BLaER1 (cell line): ENCODE data around the gene LTN1.

Experiments
- H3K27ac ChIP-seq: shearing (Covaris generic); formaldehyde crosslinking; 2 replicates; pipeline ENCODE4 v1.8.1; 2022
- H3K27me3 ChIP-seq: shearing (Covaris generic); formaldehyde crosslinking; 2 replicates; pipeline ENCODE4 v1.8.1; 2022
- H3K36me3 ChIP-seq: shearing (Covaris generic); formaldehyde crosslinking; 2 replicates; pipeline ENCODE4 v1.8.1; 2022
- H3K4me1 ChIP-seq: shearing (Covaris generic); formaldehyde crosslinking; 2 replicates; pipeline ENCODE4 v1.8.1; 2022
- H3K4me2 ChIP-seq: shearing (Covaris generic); formaldehyde crosslinking; 2 replicates; pipeline ENCODE4 v1.8.1; 2022
- H3K4me3 ChIP-seq: shearing (Covaris generic); formaldehyde crosslinking; 2 replicates; pipeline ENCODE4 v1.8.1; 2022
- H3K9ac ChIP-seq: shearing (Covaris generic); formaldehyde crosslinking; 2 replicates; pipeline ENCODE4 v1.8.1; 2022
- H3K9me3 ChIP-seq: shearing (Covaris generic); formaldehyde crosslinking; 2 replicates; pipeline ENCODE4 v1.8.1; 2022
- H4K20me1 ChIP-seq: shearing (Covaris generic); formaldehyde crosslinking; 2 replicates; pipeline ENCODE4 v1.8.1; 2022
- Cebpa-rat ChIP-seq: shearing (Covaris generic); IDR thresholded peaks from 2 replicates; pipeline ENCODE4 v1.8.1; 2022

The LTN1 gene, protein sequence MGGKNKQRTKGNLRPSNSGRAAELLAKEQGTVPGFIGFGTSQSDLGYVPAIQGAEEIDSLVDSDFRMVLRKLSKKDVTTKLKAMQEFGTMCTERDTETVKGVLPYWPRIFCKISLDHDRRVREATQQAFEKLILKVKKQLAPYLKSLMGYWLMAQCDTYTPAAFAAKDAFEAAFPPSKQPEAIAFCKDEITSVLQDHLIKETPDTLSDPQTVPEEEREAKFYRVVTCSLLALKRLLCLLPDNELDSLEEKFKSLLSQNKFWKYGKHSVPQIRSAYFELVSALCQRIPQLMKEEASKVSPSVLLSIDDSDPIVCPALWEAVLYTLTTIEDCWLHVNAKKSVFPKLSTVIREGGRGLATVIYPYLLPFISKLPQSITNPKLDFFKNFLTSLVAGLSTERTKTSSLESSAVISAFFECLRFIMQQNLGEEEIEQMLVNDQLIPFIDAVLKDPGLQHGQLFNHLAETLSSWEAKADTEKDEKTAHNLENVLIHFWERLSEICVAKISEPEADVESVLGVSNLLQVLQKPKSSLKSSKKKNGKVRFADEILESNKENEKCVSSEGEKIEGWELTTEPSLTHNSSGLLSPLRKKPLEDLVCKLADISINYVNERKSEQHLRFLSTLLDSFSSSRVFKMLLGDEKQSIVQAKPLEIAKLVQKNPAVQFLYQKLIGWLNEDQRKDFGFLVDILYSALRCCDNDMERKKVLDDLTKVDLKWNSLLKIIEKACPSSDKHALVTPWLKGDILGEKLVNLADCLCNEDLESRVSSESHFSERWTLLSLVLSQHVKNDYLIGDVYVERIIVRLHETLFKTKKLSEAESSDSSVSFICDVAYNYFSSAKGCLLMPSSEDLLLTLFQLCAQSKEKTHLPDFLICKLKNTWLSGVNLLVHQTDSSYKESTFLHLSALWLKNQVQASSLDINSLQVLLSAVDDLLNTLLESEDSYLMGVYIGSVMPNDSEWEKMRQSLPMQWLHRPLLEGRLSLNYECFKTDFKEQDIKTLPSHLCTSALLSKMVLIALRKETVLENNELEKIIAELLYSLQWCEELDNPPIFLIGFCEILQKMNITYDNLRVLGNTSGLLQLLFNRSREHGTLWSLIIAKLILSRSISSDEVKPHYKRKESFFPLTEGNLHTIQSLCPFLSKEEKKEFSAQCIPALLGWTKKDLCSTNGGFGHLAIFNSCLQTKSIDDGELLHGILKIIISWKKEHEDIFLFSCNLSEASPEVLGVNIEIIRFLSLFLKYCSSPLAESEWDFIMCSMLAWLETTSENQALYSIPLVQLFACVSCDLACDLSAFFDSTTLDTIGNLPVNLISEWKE (N-terminal part only)

DNA sequence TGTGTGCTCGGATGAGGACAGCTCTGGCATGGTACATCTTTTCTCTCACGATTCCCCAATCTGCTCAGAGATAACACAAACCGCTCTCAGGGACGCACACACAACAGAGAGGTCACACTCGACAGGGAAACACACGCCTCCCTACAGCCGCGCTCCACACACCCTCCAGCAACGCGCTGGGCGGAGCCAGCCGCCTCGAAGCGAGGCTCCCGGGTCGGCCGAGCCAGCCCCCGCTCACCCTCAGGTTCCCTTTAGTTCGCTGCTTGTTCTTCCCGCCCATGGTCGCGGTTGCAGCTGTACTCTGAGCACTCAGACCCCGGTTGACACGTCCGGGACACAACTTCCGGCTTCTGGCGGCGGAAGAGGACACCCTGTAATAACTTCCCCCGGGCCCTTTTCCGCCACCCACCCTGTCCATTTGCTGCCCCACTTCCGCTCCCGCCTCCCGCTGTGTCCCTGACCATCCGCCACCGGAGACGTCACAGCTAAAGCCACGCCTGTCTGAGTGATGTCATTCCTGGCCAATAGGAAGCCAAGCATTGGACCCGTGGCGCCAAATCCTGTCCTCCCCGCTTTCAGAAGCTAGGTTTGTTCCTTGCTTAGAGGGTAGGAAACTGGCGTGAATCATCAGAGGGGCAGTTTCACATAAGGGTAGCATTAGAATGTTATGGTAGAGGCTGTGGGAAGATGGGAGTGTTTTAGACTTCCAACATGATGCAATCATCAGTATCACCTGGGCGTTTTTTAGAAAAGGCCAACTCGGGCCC, at the start of gene LTN1:
TSS of gene LTN1 (minus strand) at position 352 of the 767 bp plus-strand sequence. CDS start at position 280, 72 bp downstream.
- Histone ChIP-seq H3K36me3 (0 out of 2 replicates have a peak, but pooled peaks cover 5% of the 10 kb centered on the region), H4K20me1 (no peaks in the 10 kb centered on the region), H3K27me3 (no peaks in the 10 kb centered on the region), H3K4me1 (peaks cover 23% of the 10 kb centered on the region), H3K9ac (peak within 1 kb of the TSS; percentile 90), H3K4me2 (peak within 1 kb of the TSS; percentile 92), H3K4me3 (peak within 1 kb of the TSS; percentile 84), H3K27ac (peak within 1 kb of the TSS; percentile 82), H3K9me3 (no peaks in the 10 kb centered on the region)
- TF ChIP-seq Cebpa-rat = no peak

DNA sequence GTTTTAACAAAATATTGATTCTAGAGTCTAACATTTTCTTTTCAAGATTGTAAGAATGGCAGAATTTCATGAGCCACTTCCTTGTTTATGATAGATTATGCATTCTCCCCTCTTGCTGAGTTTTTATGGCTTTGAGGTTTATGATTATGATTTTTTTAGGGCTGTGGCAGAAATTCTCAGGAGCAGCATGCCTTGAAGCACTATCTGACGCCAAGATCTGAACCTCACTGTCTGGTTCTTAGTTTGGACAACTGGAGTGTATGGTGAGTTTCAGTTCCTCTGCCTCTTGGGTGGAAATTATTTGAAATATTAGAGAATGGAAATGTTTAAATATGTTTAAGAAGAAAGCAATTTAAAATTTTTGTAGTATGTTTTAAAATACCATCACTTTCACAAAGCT, 42.0 kb upstream of the LTN1 start:
- Histone ChIP-seq H3K9me3 (no peaks in the 10 kb centered on the region), H3K9ac (no peak overlapping the region), H3K36me3 (peaks cover 89% of the 10 kb centered on the region), H3K27me3 (no peaks in the 10 kb centered on the region), H4K20me1 (0 out of 2 replicates have a peak, but pooled peaks cover 7% of the 10 kb centered on the region), H3K4me1 (no peaks in the 10 kb centered on the region), H3K4me2 (no peak overlapping the region), H3K27ac (no peak overlapping the region), H3K4me3 (no peak overlapping the region)
- no peak for TF ChIP-seq Cebpa-rat

DNA sequence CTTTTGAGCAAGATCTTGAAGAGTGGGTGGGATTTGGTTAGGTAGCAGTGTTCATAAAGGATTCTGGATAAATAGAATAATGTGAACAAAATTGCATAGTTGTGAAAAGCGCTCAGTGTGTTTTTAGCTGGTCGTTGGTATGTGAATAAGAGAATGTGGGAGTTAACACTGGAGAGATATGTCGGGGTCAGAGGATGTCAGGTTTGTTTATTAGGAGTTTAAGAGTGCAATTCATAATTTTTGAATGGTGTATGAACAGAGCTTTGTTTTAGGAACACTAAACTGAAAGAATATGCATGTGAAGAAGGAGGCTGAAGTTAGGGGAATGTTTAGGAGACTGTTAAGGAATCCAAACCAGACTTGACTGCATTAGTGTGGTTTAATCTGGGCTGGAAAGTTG, 41.2 kb upstream of the LTN1 start:
- Histone ChIP-seq H3K9me3 (no peaks in the 10 kb centered on the region), H3K27ac (no peak overlapping the region), H3K4me2 (no peak overlapping the region), H3K4me3 (no peak overlapping the region), H3K36me3 (peaks cover 89% of the 10 kb centered on the region), H3K9ac (no peak overlapping the region), H4K20me1 (0 out of 2 replicates have a peak, but pooled peaks cover 7% of the 10 kb centered on the region), H3K27me3 (no peaks in the 10 kb centered on the region), H3K4me1 (no peaks in the 10 kb centered on the region)
- TF ChIP-seq Cebpa-rat = no peak

DNA sequence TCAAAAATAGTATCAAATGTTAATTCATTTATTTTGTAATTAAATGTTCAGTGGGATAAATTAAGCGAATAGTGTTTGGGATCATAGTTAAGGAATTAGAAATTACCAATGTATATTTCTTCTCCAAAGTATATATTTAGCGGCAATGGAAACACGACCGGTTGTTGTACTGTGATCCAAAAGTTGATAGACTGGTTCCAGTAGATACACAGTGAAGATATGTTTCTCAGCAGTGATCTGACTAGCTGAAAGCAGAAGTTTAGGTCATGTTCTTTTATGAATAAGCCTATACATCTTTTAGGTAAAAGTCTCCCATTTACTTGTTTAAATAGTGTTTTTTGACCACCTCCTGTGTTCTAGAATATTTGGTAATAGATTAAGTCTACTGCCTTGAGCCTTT, 40.6 kb upstream of the LTN1 start:
- H3K9me3 ChIP-seq = no peaks in the 10 kb centered on the region
- no peak overlapping the region for H3K4me2 ChIP-seq
- TF ChIP-seq Cebpa-rat = no peak
- 0 out of 2 replicates have a peak, but pooled peaks cover 7% of the 10 kb centered on the region for H4K20me1 ChIP-seq
- H3K36me3 ChIP-seq = peaks cover 89% of the 10 kb centered on the region
- H3K9ac ChIP-seq = no peak overlapping the region
- H3K4me1 ChIP-seq = no peaks in the 10 kb centered on the region
- H3K4me3 ChIP-seq = no peak overlapping the region
- no peaks in the 10 kb centered on the region for H3K27me3 ChIP-seq
- no peak overlapping the region for H3K27ac ChIP-seq

DNA sequence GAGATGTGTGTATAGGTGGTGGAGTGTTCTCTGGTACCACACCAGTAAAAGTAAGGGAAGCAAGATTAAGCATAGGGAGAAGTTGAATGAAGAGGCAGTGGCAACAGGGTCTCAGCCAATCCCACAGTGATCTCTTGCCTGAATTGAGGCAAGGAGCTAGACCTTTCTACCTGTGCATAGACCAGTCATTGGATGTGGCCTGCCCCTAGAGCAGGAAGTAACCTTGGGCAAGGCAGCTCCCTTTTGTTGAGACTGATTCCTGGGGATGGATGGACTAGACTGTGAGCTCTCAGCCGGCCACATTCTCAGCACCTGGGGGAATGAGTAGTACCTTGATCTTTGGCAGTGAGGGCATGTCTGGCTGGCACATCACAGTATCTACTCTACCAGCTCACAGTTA, 38.2 kb upstream of the LTN1 start:
- Histone ChIP-seq H3K9me3 (no peaks in the 10 kb centered on the region), H3K4me1 (peaks cover 6% of the 10 kb centered on the region), H3K4me3 (no peak overlapping the region), H3K36me3 (peaks cover 69% of the 10 kb centered on the region), H3K9ac (no peak overlapping the region), H4K20me1 (0 out of 2 replicates have a peak, but pooled peaks cover 7% of the 10 kb centered on the region), H3K27ac (no peak overlapping the region), H3K27me3 (no peaks in the 10 kb centered on the region), H3K4me2 (no peak overlapping the region)
- TF ChIP-seq Cebpa-rat = no peak

DNA sequence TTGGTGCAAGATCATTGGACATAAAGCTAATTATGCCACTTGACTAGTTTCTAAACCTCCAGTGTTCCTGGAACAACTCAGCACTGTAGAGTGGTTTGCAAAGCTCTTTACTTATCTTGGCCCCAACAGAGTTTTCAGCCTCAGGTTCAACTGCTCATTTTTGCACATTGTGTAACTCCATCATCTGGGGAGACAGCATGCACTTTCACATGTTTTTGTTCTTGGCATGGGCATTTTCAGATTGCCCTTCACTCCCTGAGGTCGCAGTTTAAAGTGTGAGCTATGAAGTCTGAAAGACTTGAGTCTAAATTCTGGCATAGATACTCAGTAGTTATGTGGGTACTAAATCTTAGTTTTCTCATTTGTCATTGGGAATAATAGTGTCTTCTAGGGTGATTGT, 36.8 kb upstream of the LTN1 start:
- TF ChIP-seq Cebpa-rat = no peak
- no peak overlapping the region for H3K27ac ChIP-seq
- H3K4me2 ChIP-seq = no peak overlapping the region
- no peaks in the 10 kb centered on the region for H3K9me3 ChIP-seq
- no peak overlapping the region for H3K9ac ChIP-seq
- peaks cover 12% of the 10 kb centered on the region for H3K4me1 ChIP-seq
- 0 out of 2 replicates have a peak, but pooled peaks cover 7% of the 10 kb centered on the region for H4K20me1 ChIP-seq
- H3K4me3 ChIP-seq = no peak overlapping the region
- H3K27me3 ChIP-seq = no peaks in the 10 kb centered on the region
- H3K36me3 ChIP-seq = peaks cover 56% of the 10 kb centered on the region

DNA sequence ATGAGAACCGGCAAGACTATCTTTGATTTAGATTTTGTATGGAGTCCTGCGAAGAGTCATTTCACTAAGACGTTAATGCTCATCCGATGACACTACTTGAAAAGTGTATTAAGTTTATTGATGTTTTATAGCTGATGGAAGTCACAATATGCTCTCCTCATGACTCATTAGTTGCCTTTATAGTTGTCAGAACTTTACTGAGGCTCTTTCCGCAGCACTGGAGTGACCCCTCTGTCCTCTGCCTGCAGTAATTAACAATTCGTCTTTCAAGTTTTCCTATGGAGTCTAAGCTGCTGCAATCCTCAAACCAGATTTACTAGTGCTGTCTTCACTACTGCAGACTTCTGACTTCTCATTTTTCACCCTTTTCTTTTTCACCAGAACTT, 32.6 kb upstream of the LTN1 start:
- no peaks in the 10 kb centered on the region for H3K27me3 ChIP-seq
- no peak for TF ChIP-seq Cebpa-rat
- no peaks in the 10 kb centered on the region for H3K9me3 ChIP-seq
- peak overlapping the region; percentile 73 for H3K4me3 ChIP-seq
- H3K9ac ChIP-seq = peak overlapping the region; percentile 94
- H4K20me1 ChIP-seq = no peaks in the 10 kb centered on the region
- H3K4me1 ChIP-seq = peaks cover 20% of the 10 kb centered on the region
- H3K27ac ChIP-seq = peak overlapping the region; percentile 97
- H3K36me3 ChIP-seq = peaks cover 21% of the 10 kb centered on the region
- H3K4me2 ChIP-seq = peak overlapping the region; percentile 78

DNA sequence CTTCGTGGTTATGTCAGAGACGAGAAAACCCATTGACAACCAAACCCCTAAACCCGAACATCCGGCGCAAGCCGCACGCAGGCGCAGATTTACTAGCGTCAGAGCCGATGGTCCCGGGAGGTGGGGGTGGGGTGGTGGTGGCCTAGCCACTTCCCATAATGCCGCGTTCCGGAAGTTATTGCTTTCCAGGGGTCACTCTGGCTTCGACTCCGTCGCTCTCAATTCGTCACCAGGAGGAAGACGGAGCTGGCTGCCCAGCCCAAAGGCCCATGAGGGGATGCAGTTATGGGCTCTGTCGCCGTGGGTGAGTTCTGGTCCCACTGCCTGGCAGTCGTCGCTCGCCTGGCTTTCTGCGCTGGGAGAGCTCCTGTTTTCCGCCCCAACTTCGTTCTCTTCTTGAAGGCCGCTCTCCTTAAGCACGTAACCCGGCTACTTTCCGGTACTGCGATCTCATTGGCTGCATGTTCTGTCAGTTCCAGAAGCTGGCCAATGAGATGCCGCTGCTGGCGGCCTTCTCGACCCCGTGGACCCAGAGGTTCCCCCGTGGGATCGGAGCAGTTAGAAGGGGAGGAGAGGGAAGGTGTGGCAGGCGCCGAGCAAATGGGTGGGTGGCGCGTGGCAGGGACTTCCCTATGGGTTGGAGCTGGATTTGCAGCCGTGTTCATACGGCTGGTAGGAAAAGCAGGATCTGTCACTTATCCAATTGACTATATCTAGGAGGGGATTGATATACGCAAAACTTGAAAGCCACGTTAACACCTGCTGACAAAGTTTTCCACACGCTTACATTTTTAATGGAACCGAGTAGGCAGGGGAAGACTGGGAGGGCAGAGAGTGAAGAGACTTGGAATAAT, 32.0 kb upstream of the LTN1 start, which contains the start of gene USP16:
TSS of gene USP16 (plus strand) at position 195 of the 854 bp plus-strand sequence. CDS start 3,246 bp downstream, outside the sequence.
- no peak for TF ChIP-seq Cebpa-rat
- peak within 1 kb of the TSS; percentile 97 for H3K27ac ChIP-seq
- peak within 1 kb of the TSS; percentile 73 for H3K4me3 ChIP-seq
- H3K4me2 ChIP-seq = peak within 1 kb of the TSS; percentile 78
- H3K4me1 ChIP-seq = peaks cover 22% of the 10 kb centered on the region
- H3K36me3 ChIP-seq = peaks cover 18% of the 10 kb centered on the region
- H3K9me3 ChIP-seq = no peaks in the 10 kb centered on the region
- no peaks in the 10 kb centered on the region for H4K20me1 ChIP-seq
- H3K27me3 ChIP-seq = no peaks in the 10 kb centered on the region
- H3K9ac ChIP-seq = peak within 1 kb of the TSS; percentile 94
